Heart left ventricle (tissue), 16 donors: ENCODE measurements around the gene ASIC3. TPM values are rescaled to one million over a fixed set of nuclear protein-coding genes. Genes with fewer than 3 reads are reported as not detected.

Source experiments
- ATAC-seq, 4 donors: fragments of 200-7000 bp; cut with Tn5 transposase; one replicate each; pipeline ENCODE4 v1.9.1; 2020 to 2022; ENCODE audit warnings: moderate library complexity in 4 of 4, mild to moderate bottlenecking in 3 of 4, moderate number of reproducible peaks in 1 of 4
- DNase-seq, 5 donors: peaks; one replicate each; pipeline ENCODE4 v3.0.0-alpha.2; 2020
- H3K27ac ChIP-seq, 12 donors: fragments of 200-600 bp; sonication (generic) in 4 of 12; one replicate each; pipeline versions ENCODE4 v1.5.0 to v1.8.0; 2016 to 2022; ENCODE audit warnings: mild to moderate bottlenecking in 2 of 12
- H3K27me3 ChIP-seq, 9 donors: fragments of 200-600 bp; sonication (generic) in 2 of 9; one replicate each; pipeline versions ENCODE4 v1.5.1 to v1.8.0; 2016 to 2022; ENCODE audit warnings: mild to moderate bottlenecking in 3 of 9
- H3K36me3 ChIP-seq, 9 donors: fragments of 200-600 bp; sonication (generic) in 2 of 9; one replicate each; pipeline versions ENCODE4 v1.5.0 to v1.8.0; 2018 to 2022; ENCODE audit warnings: mild to moderate bottlenecking in 2 of 9
- H3K4me1 ChIP-seq, 12 donors: fragments of 200-600 bp; sonication (generic) in 4 of 12; one replicate each; pipeline versions ENCODE4 v1.5.0 to v1.8.0; 2016 to 2022; ENCODE audit warnings: mild to moderate bottlenecking in 3 of 12
- H3K4me3 ChIP-seq, 12 donors: fragments of 200-600 bp; sonication (generic) in 4 of 12; one replicate each; pipeline versions ENCODE4 v1.5.0 to v1.8.0; 2017 to 2022; ENCODE audit warnings: mild to moderate bottlenecking in 9 of 12, moderate library complexity in 4 of 12
- H3K9me3 ChIP-seq, 12 donors: fragments of 200-600 bp; sonication (generic) in 4 of 12; one replicate each; pipeline versions ENCODE4 v1.5.0 to v1.8.0; 2016 to 2022; ENCODE audit warnings: mild to moderate bottlenecking in 1 of 12
- POLR2A ChIP-seq, 2 donors: fragments of 450-650 bp; IDR thresholded peaks; one replicate each; pipeline ENCODE4 v1.6.1; 2017; ENCODE audit warnings: antibody characterized with exemption in 2 of 2, mild to moderate bottlenecking in 2 of 2, moderate library complexity in 2 of 2
- WGBS, 4 donors: extraction: QIAGEN DNeasy Blood & Tissue Kit in 2 of 4; methylation state at CpG; one replicate each; pipeline versions ENCODE4 v1.1.5 to v1.1.7; 2013 to 2018; 5-methylcytosine and 5-hydroxymethylcytosine counted together
- intact Hi-C, 10 donors: fragments of 100-400 bp; cut with DNase I; formaldehyde crosslinking; loops; one replicate each; pipeline versions ENCODE4 v1.11.1 to v1.14.2; 2022
- polyA plus RNA-seq, 2 donors: library from polyadenylated mRNA; stranded (reverse); fragments of 200-250 nt; gene quantifications; one replicate each; pipeline ENCODE4 v1.2.3, GENCODE V29; 2013
- total RNA-seq, 9 donors: library from RNA; depleted of rRNA in 2 of 9; stranded (reverse); fragments of >200 nt in 2 of 9; fragmentation: NEBNext Ultra II Directional in 3 of 9; extraction: Animal tissue kit (Norgen Biotek cat#: 25700) in 3 of 9; gene quantifications; one replicate each; pipeline versions ENCODE4 v1.1.0 to v1.2.4, GENCODE V29; 2016 to 2023
- TF ChIP-seq, protein P1 (sequence below), 12 donors: fragments of 200-600 bp; sonication (generic) in 4 of 12; IDR thresholded peaks; one replicate each; pipeline versions ENCODE4 v1.5.0 to v1.8.0; 2018 to 2022; ENCODE audit warnings: antibody characterized with exemption in 12 of 12, mild to moderate bottlenecking in 5 of 12
- donor health status: ischemic (EF 13 %, LVEDD 7.1; RV severe dilation, severe dysfunction).
- donor health status: healthy with polysubstance abuse.
- donor health status: DM: no; HTN: yes; CAD: no.
- donor health status: DM: no; HTN: no; CAD: no.
- donor health status: ischemic (EF 25% LVEDD 6.9; RV normal size, moderate dysfunction).
- donor health status: ischemic (EF 25% LVEDD 5.7; RV mildly dilated, moderate dysfunction).
- donor health status: healthy.
- donor health status: DM: yes; HTN: yes; CAD: no.
- donor health status: ischemic (EF 35%, LVEDD 5.7; RV mildly dilated, moderate dysfunction).
- donor health status: nonischemic (EF 11% LVEDD 7.7; RV severe dilation, severe dysfunction).
- donor health status: DM: yes; HTN: yes; CAD: no.
- donor health status: PGD.
- donor health status: ischemic (EF 29% LVEDD 5.4; RV normal size, mild dysfunction).
- donor health status: nonischemic (EF 23%, LVEDD 6.1; RV moderate dilation, normal function).

The ASIC3 gene
- total and polyA plus RNA-seq, 11 donors, result 2.7 to 12.9 (median 4.8) TPM

DNA sequence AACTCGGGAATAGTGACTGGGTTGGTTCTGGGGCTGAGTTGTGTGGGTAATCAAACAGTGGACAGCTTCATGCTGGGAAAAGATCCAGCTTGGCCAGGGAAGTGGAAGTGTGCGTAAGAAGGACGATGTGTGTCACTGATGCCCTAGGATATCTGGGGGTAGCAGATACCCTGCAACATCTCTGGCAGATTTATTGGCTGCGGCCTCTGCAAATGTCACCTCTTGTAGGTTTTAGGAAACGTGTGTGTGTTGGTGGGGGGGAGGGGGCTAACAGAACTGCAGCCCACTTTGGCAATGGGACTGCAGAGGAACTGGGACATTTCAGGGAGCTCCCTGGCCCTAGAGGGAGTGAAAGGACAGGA is 37.0 kb downstream of the ASIC3 start:
- TF ChIP-seq, protein P1, sequence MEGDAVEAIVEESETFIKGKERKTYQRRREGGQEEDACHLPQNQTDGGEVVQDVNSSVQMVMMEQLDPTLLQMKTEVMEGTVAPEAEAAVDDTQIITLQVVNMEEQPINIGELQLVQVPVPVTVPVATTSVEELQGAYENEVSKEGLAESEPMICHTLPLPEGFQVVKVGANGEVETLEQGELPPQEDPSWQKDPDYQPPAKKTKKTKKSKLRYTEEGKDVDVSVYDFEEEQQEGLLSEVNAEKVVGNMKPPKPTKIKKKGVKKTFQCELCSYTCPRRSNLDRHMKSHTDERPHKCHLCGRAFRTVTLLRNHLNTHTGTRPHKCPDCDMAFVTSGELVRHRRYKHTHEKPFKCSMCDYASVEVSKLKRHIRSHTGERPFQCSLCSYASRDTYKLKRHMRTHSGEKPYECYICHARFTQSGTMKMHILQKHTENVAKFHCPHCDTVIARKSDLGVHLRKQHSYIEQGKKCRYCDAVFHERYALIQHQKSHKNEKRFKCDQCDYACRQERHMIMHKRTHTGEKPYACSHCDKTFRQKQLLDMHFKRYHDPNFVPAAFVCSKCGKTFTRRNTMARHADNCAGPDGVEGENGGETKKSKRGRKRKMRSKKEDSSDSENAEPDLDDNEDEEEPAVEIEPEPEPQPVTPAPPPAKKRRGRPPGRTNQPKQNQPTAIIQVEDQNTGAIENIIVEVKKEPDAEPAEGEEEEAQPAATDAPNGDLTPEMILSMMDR (IDR thresholded peaks at IDR 0.05), result no peak
- TF ChIP-seq POLR2A (IDR thresholded peaks at IDR 0.05), result no peak
- Histone ChIP-seq H3K27me3 (no peaks in the 10 kb centered on the region), H3K4me3 (peak overlapping the region in 10 of 12 donors; percentile 43 to 96 (median 79)), H3K4me1 (peaks cover 14 to 74% (median 61%) of the 10 kb centered on the region in 12 donors), H3K9me3 (no peaks in the 10 kb centered on the region), H3K27ac (peak overlapping the region; percentile 67 to 95 (median 89)), H3K36me3 (no peaks in the 10 kb centered on the region)
- ATAC-seq (no peak), DNase-seq (no peak)
- intact Hi-C loops, result no loop called here
- 21 to 38% (median 33%) methylated on average over 5 of the region's 5 CpGs for whole genome bisulfite sequencing, 4 donors

DNA sequence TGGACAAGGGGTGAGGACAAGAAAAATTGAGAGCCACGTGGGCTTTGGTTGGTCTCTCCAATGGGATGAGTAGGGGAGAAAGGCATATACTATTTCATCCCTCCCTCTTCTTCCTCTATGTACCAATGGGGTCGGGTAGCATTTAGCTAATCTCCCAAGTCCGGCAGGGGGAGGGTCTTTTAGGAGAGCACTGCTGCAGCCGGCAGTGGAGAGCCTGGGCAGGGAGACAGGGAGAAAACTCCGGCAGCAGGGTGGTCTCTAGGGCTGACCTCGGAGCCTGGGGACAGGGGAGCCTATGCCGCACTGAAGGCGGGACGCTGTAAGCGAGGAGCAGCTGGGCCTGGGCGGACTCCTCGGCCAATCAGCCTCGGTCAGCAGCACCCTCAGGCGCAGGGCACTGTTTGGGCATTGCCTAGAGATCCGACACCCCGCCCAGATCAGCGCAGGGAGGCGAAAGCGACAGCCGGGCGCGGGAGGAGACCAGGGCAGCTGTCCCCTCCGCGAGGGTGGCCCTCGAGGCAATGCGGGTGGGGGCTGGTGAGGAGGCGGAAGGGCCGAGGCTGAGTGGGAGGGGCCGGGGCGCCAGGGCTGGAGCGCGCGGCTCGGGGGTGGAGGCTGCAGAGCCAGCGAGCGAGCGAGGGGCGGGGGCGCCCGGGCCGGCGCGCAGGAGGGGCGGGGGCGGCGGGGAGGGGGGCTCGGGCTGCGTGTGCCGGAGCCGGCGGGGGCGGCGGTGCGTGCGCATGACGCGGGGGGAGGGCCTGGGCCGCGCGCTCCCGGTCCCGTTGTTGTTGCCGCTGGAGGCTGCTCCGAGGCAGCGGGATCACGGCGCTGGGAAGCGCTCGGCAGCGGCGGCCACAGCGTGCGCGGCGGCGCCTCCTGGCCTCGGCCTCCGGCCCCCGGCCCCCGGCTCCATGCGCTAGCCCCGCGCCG is 37.6 kb downstream of the ASIC3 start, which contains the start of gene AGAP3:
TSS of gene AGAP3 (plus strand) at position 785 of the 930 bp plus-strand sequence. CDS start 267 bp downstream, outside the sequence.
- H3K27me3 ChIP-seq, result no peaks in the 10 kb centered on the region
- peak; percentile 53 to 69 (median 61) for ATAC-seq
- TF ChIP-seq, protein P1 (IDR thresholded peaks at IDR 0.05), result no peak
- peak in 1 of 2 donors; percentile 75 for TF ChIP-seq POLR2A (IDR thresholded peaks at IDR 0.05)
- no peaks in the 10 kb centered on the region for H3K36me3 ChIP-seq
- H3K9me3 ChIP-seq, result no peaks in the 10 kb centered on the region
- peak; percentile 91 to 94 (median 92) for DNase-seq
- 0 to 2% (median 1%) methylated on average over 22 to 84 of the region's 84 CpGs for WGBS, 4 donors
- peak within 1 kb of the TSS; percentile 60 to 96 (median 81) for H3K4me3 ChIP-seq
- H3K27ac ChIP-seq, result peak within 1 kb of the TSS; percentile 85 to 95 (median 92)
- intact Hi-C loops, result loop anchor here in 2 of 10 donors (1.0 to 2.0 kb wide), 3 partner anchors 27 to 57 kb away; partner anchors contain the start of genes ABCB8 (in 1 of the 2) and SLC4A2 (in 1 of the 2)
- peaks cover 14 to 77% (median 63%) of the 10 kb centered on the region in 12 donors for H3K4me1 ChIP-seq

- Histone ChIP-seq H3K4me1 (peaks cover 9 to 77% (median 62%) of the 10 kb centered on the region in 12 donors), H3K36me3 (peaks cover 0 to 5% (median 0%) of the 10 kb centered on the region in 9 donors), H3K9me3 (no peaks in the 10 kb centered on the region), H3K27me3 (no peaks in the 10 kb centered on the region), H3K4me3 (peak overlapping the region; percentile 60 to 96 (median 81)), H3K27ac (peak overlapping the region; percentile 66 to 95 (median 90))
- intact Hi-C loops, result loop anchor here in 2 of 10 donors (1.0 to 2.0 kb wide), 4 partner anchors 23 to 58 kb away; partner anchors contain the start of genes ABCB8 (in 1 of the 2) and SLC4A2 (in 1 of the 2)
- DNase-seq (peak in 1 of 5 donors; percentile 60), ATAC-seq (no peak)
- TF ChIP-seq, protein P1 (IDR thresholded peaks at IDR 0.05), result no peak
- no peak for TF ChIP-seq POLR2A (IDR thresholded peaks at IDR 0.05)
- 0 to 1% (median 0%) methylated on average over 12 to 52 of the region's 56 CpGs for WGBS, 4 donors
These were observed 38.5 kb downstream of the ASIC3 start for GRCh38 chr7:151086802-151087244.
